CD14-positive monocyte (primary cell): Measurements from ENCODE around the gene NEDD4L. TPM values are rescaled to one million over a fixed set of nuclear protein-coding genes. Genes with fewer than 3 reads are reported as not detected.

Experiments used
- DNase-seq, 3 donors: peaks; one replicate each; pipeline ENCODE4 v3.0.0-alpha.2; 2011 to 2022
- H2AFZ ChIP-seq: 2 replicates; pipeline ENCODE4 v1.6.0; 2012; ENCODE audit warnings: mild to moderate bottlenecking, low read depth, low read length, inconsistent platforms; ENCODE audit not compliant: insufficient read depth, poor library complexity, severe bottlenecking
- H3K27ac ChIP-seq, 2 donors: 1 replicate in 1 of 2; 2 replicates in 1 of 2; pipeline ENCODE4 v1.5.1; 2012 to 2013; ENCODE audit warnings: low read length in 2 of 2, control low read depth in 1 of 2, inconsistent platforms in 1 of 2, low read depth in 1 of 2, mild to moderate bottlenecking in 1 of 2
- H3K27me3 ChIP-seq, 2 donors: one replicate each; pipeline versions ENCODE4 v1.6.0 to v1.6.1; 2011 to 2013; ENCODE audit warnings: low read length in 2 of 2; ENCODE audit not compliant: control insufficient read depth in 2 of 2, insufficient read depth in 2 of 2
- H3K36me3 ChIP-seq, 2 donors: replicated peaks in 1 of 2; 1 replicate in 1 of 2; 2 replicates in 1 of 2; pipeline versions ENCODE4 v1.5.1 to v1.6.1; 2012 to 2013; ENCODE audit warnings: low read length in 2 of 2, control low read depth in 1 of 2, inconsistent platforms in 1 of 2, mild to moderate bottlenecking in 1 of 2; ENCODE audit not compliant: insufficient read depth in 2 of 2, control insufficient read depth in 1 of 2
- H3K4me1 ChIP-seq, 2 donors: 1 replicate in 1 of 2; 2 replicates in 1 of 2; pipeline versions ENCODE4 v1.5.1 to v1.6.1; 2012 to 2013; ENCODE audit warnings: low read length in 2 of 2, control low read depth in 1 of 2, inconsistent platforms in 1 of 2, mild to moderate bottlenecking in 1 of 2, moderate library complexity in 1 of 2; ENCODE audit not compliant: insufficient read depth in 2 of 2, control insufficient read depth in 1 of 2
- H3K4me2 ChIP-seq: replicated peaks from 2 replicates; pipeline ENCODE3; 2012; ENCODE audit warnings: low read length, moderate library complexity, mild to moderate bottlenecking; ENCODE audit not compliant: poor library complexity, severe bottlenecking; ENCODE audit errors: extremely low read depth
- H3K4me3 ChIP-seq, 3 experiments: fragments of 200-600 bp in 1 of 3; sonication (generic) in 1 of 3; replicated peaks in 1 of 3; 1 replicate in 2 of 3; 2 replicates in 1 of 3; pipeline ENCODE4 v1.5.1; 2011 to 2013; ENCODE audit warnings: low read length in 3 of 3, mild to moderate bottlenecking in 3 of 3, control low read depth in 2 of 3, low read depth in 2 of 3, inconsistent platforms in 1 of 3, moderate library complexity in 1 of 3
- H3K79me2 ChIP-seq: 2 replicates; pipeline ENCODE4 v1.6.0; 2012; ENCODE audit warnings: mild to moderate bottlenecking, control low read depth, inconsistent platforms, low read length, moderate library complexity; ENCODE audit not compliant: insufficient read depth
- H3K9ac ChIP-seq: 2 replicates; pipeline ENCODE4 v1.6.0; 2017; ENCODE audit warnings: low read length, mild to moderate bottlenecking; ENCODE audit not compliant: insufficient read depth, poor library complexity, severe bottlenecking
- H3K9me3 ChIP-seq, 2 donors: replicated peaks in 1 of 2; 1 replicate in 1 of 2; 2 replicates in 1 of 2; pipeline versions ENCODE4 v1.5.1 to v1.6.1; 2012 to 2013; ENCODE audit warnings: low read length in 2 of 2, control low read depth in 1 of 2; ENCODE audit not compliant: control insufficient read depth in 1 of 2, insufficient read depth in 1 of 2
- H4K20me1 ChIP-seq: 2 replicates; pipeline ENCODE4 v1.6.0; 2012; ENCODE audit warnings: mild to moderate bottlenecking, low read length, control low read depth, moderate library complexity; ENCODE audit not compliant: insufficient read depth
- H3K27ac Mint-ChIP-seq, 7 donors: one replicate each; pipeline ENCODE4 v1.8.0; 2020; ENCODE audit warnings: mild to moderate bottlenecking in 7 of 7, mixed read lengths in 7 of 7, moderate library complexity in 6 of 7, inconsistent platforms in 2 of 7
- H3K27me3 Mint-ChIP-seq, 3 donors: one replicate each; pipeline ENCODE4 v1.8.0; 2021 to 2022; ENCODE audit warnings: low read depth in 3 of 3, mild to moderate bottlenecking in 3 of 3, mixed read lengths in 3 of 3, moderate library complexity in 3 of 3, inconsistent platforms in 1 of 3
- H3K36me3 Mint-ChIP-seq, 2 donors: one replicate each; pipeline ENCODE4 v1.8.0; 2020; ENCODE audit warnings: mixed read lengths in 2 of 2, inconsistent platforms in 1 of 2, mild to moderate bottlenecking in 1 of 2
- H3K4me1 Mint-ChIP-seq: one replicate; pipeline ENCODE4 v1.8.0; 2020; ENCODE audit warnings: mild to moderate bottlenecking, mixed read lengths
- H3K4me3 Mint-ChIP-seq, 2 donors: one replicate each; pipeline ENCODE4 v1.8.0; 2020; ENCODE audit warnings: mild to moderate bottlenecking in 2 of 2, mixed read lengths in 2 of 2, moderate library complexity in 1 of 2
- H3K9me3 Mint-ChIP-seq, 7 donors: one replicate each; pipeline ENCODE4 v1.8.0; 2020 to 2022; ENCODE audit warnings: mixed read lengths in 7 of 7, mild to moderate bottlenecking in 6 of 7, moderate library complexity in 6 of 7, inconsistent platforms in 2 of 7
- CTCF ChIP-seq: fragments of 200-600 bp; IDR thresholded peaks from one replicate; pipeline ENCODE4 v1.8.0; 2022; ENCODE audit warnings: antibody characterized with exemption, mild to moderate bottlenecking
- WGBS: methylation state at CpG from one replicate; pipeline ENCODE4 v1.1.5; 2013; ENCODE audit warnings: missing lambda C conversion rate; ENCODE audit not compliant: insufficient coverage; 5-methylcytosine and 5-hydroxymethylcytosine counted together
- intact Hi-C, 2 donors: fragments of 100-400 bp; cut with micrococcal nuclease; formaldehyde crosslinking; loops; one replicate each; pipeline versions ENCODE4 v1.15.0 to v1.15.1; 2023
- polyA plus RNA-seq, 3 donors: library from polyadenylated mRNA; depleted of rRNA in 1 of 3; unstranded in 2 of 3; stranded (reverse) in 1 of 3; fragments of 300-500 nt in 2 of 3; fragments of >200 nt in 1 of 3; fragmentation: Illumina TruSeq in 2 of 3; gene quantifications; 1 replicate in 2 of 3; 2 replicates in 1 of 3; pipeline ENCODE4 v1.2.3, GENCODE V29; 2012 to 2021

NEDD4L gene
- polyA plus RNA-seq, 3 donors = 2.5 to 5.2 (median 4.5) TPM

- peak overlapping the region; percentile 9 to 71 for H3K27ac ChIP-seq
- 80% methylated on average over 1 of the region's 2 CpGs for WGBS
- H3K9ac ChIP-seq = no peak overlapping the region
- peaks cover 60% of the 10 kb centered on the region for H3K4me1 Mint-ChIP-seq
- no peaks in the 10 kb centered on the region for H4K20me1 ChIP-seq
- H3K9me3 ChIP-seq = no peaks in the 10 kb centered on the region
- peak overlapping the region; percentile 36 for H3K4me2 ChIP-seq
- peak overlapping the region; percentile 57 to 95 (median 88) for H3K27ac Mint-ChIP-seq
- no peak for TF ChIP-seq CTCF
- peak overlapping the region; percentile 28 to 77 for H3K4me3 Mint-ChIP-seq
- no peaks in the 10 kb centered on the region for H3K27me3 ChIP-seq
- no peaks in the 10 kb centered on the region for H3K79me2 ChIP-seq
- H3K9me3 Mint-ChIP-seq = peaks cover 0 to 7% (median 0%) of the 10 kb centered on the region in 7 donors
- no peaks in the 10 kb centered on the region for H3K36me3 ChIP-seq
- peaks cover 0 to 4% of the 10 kb centered on the region in 2 donors for H3K36me3 Mint-ChIP-seq
- peaks cover 1 to 9% (median 4%) of the 10 kb centered on the region in 3 donors for H3K27me3 Mint-ChIP-seq
- peak; percentile 74 to 87 (median 82) for DNase-seq
- H3K4me3 ChIP-seq = peak overlapping the region in 1 of 3 experiments; percentile 4
- intact Hi-C loops = no loop called here
- no peak overlapping the region for H2AFZ ChIP-seq
- H3K4me1 ChIP-seq = peaks cover 54 to 61% of the 10 kb centered on the region in 2 donors
These were observed 47.1 kb downstream of the NEDD4L start for GRCh38 chr18:58091099-58091611.

- H3K27me3 ChIP-seq = no peaks in the 10 kb centered on the region
- H3K27ac Mint-ChIP-seq = no peak overlapping the region
- H3K9me3 ChIP-seq = no peaks in the 10 kb centered on the region
- DNase-seq = no peak
- intact Hi-C loops = no loop called here
- H3K27me3 Mint-ChIP-seq = peaks cover 3 to 10% (median 9%) of the 10 kb centered on the region in 3 donors
- H3K9ac ChIP-seq = no peak overlapping the region
- no peak overlapping the region for H3K4me2 ChIP-seq
- no peaks in the 10 kb centered on the region for H3K79me2 ChIP-seq
- no peak for TF ChIP-seq CTCF
- H3K4me3 ChIP-seq = no peak overlapping the region
- peaks cover 45 to 58% of the 10 kb centered on the region in 2 donors for H3K4me1 ChIP-seq
- peaks cover 0 to 3% (median 0%) of the 10 kb centered on the region in 7 donors for H3K9me3 Mint-ChIP-seq
- H3K27ac ChIP-seq = no peak overlapping the region
- H3K4me3 Mint-ChIP-seq = no peak overlapping the region
- peaks cover 59% of the 10 kb centered on the region for H3K4me1 Mint-ChIP-seq
- H3K36me3 ChIP-seq = no peaks in the 10 kb centered on the region
- H3K36me3 Mint-ChIP-seq = peaks cover 0 to 4% of the 10 kb centered on the region in 2 donors
- no peaks in the 10 kb centered on the region for H4K20me1 ChIP-seq
- WGBS = no CpG with 5 or more reads among the region's 7 CpGs
- no peak overlapping the region for H2AFZ ChIP-seq
These were observed 49.3 kb downstream of the NEDD4L start for GRCh38 chr18:58093311-58093803.
